ENCODE data around the gene STK4.
A peak's percentile ranks its signal among the peaks of the same experiment; 100 is the strongest.

The STK4 gene

DNA sequence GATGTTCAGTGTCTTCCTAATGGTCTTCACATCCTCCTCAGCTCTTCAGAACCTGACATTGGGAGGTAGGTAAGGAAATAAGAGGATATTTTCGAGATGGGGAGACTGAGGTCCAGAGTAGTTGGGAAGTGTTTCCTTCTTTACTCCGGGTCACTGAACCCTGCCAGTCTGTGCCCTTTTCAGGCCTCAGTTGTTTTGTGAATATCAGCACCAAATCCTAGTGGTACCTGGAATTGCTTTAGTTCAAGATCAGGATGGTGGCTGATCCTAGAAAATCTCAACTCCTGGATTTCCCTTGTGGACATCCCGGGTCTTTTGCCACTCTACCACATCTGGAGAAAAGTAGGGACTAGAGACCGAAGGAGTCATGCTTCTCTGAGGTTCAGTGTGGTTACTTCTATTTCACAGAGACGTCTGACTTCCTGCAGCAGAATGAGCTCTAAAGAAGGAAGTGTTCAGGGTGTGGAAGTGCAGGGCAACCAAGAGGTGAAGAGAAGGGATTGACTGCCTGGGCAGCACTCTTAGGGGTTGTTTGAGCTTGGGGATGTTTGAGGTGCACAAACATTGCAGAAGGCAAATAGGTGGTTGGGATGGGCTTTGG is 995 bp downstream of the STK4 start:
- Histone ChIP-seq H3K4me3 (ENCODE audit: insufficient read length, low read depth) (peak overlapping the region; percentile 94), H3K36me3 (ENCODE audit: insufficient read depth, insufficient read length, low read length) (peaks cover 5% of the 10 kb centered on the region), H3K9me3 (ENCODE audit: insufficient read depth, low read length) (no peaks in the 10 kb centered on the region), H3K9ac (ENCODE audit: insufficient read length, low read depth) (peak overlapping the region; percentile 95), H3K4me1 (ENCODE audit: insufficient read depth, insufficient read length) (peaks cover 2% of the 10 kb centered on the region), H3K27me3 (ENCODE audit: insufficient read depth, insufficient read length) (peaks cover 4% of the 10 kb centered on the region)
- no peak for DNase-seq (ENCODE audit: low read depth, low spot score)
- TF ChIP-seq YY1 (IDR thresholded peaks at IDR 0.05; ENCODE audit: insufficient read depth, insufficient read length) = no peak
- no peak for TF ChIP-seq ZNF274 (IDR thresholded peaks at IDR 0.05; ENCODE audit: low read depth, low read length)
- no peak for TF ChIP-seq SUZ12 (IDR thresholded peaks at IDR 0.05; ENCODE audit: extremely low read depth, insufficient read depth, insufficient read length)

GRCh38 chr20:44969300-44969894 is 3.1 kb downstream of the STK4 start:
- no peak overlapping the region for H3K4me3 ChIP-seq (ENCODE audit: insufficient read length, low read depth)
- H3K4me1 ChIP-seq (ENCODE audit: insufficient read depth, insufficient read length) = peaks cover 2% of the 10 kb centered on the region
- H3K9me3 ChIP-seq (ENCODE audit: insufficient read depth, low read length) = no peaks in the 10 kb centered on the region
- H3K27me3 ChIP-seq (ENCODE audit: insufficient read depth, insufficient read length) = peaks cover 4% of the 10 kb centered on the region
- TF ChIP-seq YY1 (IDR thresholded peaks at IDR 0.05; ENCODE audit: insufficient read depth, insufficient read length) (no peak), SUZ12 (IDR thresholded peaks at IDR 0.05; ENCODE audit: extremely low read depth, insufficient read depth, insufficient read length) (no peak), ZNF274 (IDR thresholded peaks at IDR 0.05; ENCODE audit: low read depth, low read length) (no peak)
- peaks cover 25% of the 10 kb centered on the region for H3K36me3 ChIP-seq (ENCODE audit: insufficient read depth, insufficient read length, low read length)
- no peak overlapping the region for H3K9ac ChIP-seq (ENCODE audit: insufficient read length, low read depth)
- DNase-seq (ENCODE audit: low read depth, low spot score) = no peak

- H3K27me3 ChIP-seq (ENCODE audit: insufficient read depth, insufficient read length) = peaks cover 1% of the 10 kb centered on the region
- TF ChIP-seq ZNF274 (IDR thresholded peaks at IDR 0.05; ENCODE audit: low read depth, low read length) = no peak
- no peak for TF ChIP-seq YY1 (IDR thresholded peaks at IDR 0.05; ENCODE audit: insufficient read depth, insufficient read length)
- no peak for TF ChIP-seq SUZ12 (IDR thresholded peaks at IDR 0.05; ENCODE audit: extremely low read depth, insufficient read depth, insufficient read length)
- H3K36me3 ChIP-seq (ENCODE audit: insufficient read depth, insufficient read length, low read length) = peaks cover 34% of the 10 kb centered on the region
- no peaks in the 10 kb centered on the region for H3K9me3 ChIP-seq (ENCODE audit: insufficient read depth, low read length)
- H3K4me3 ChIP-seq (ENCODE audit: insufficient read length, low read depth) = no peak overlapping the region
- no peak for DNase-seq (ENCODE audit: low read depth, low spot score)
- no peak overlapping the region for H3K9ac ChIP-seq (ENCODE audit: insufficient read length, low read depth)
- peaks cover 2% of the 10 kb centered on the region for H3K4me1 ChIP-seq (ENCODE audit: insufficient read depth, insufficient read length)
Observed at GRCh38 chr20:44970243-44970757, 4.0 kb downstream of the STK4 start.

DNA sequence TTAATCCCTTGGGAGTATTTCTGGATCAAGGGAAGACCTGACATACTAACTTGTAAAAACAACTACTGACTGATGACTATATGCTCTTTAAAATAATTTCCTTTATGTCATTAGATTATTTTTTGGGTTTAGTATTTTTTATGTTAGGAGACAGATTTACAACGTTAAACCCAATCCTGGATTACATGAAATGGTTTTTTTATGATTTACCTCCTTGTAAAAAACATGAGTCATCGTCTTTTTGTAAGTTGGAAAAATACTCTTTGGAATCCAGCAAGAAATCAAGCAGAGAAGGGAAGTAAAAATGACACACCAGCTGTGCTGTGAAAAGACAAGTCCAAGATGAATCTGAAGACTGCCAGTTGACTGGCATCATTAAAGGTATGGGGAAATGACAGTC is 6.7 kb downstream of the STK4 start:
- no peak for DNase-seq (ENCODE audit: low read depth, low spot score)
- Histone ChIP-seq H3K4me1 (ENCODE audit: insufficient read depth, insufficient read length) (no peaks in the 10 kb centered on the region), H3K27me3 (ENCODE audit: insufficient read depth, insufficient read length) (no peaks in the 10 kb centered on the region), H3K36me3 (ENCODE audit: insufficient read depth, insufficient read length, low read length) (peaks cover 55% of the 10 kb centered on the region), H3K9me3 (ENCODE audit: insufficient read depth, low read length) (no peaks in the 10 kb centered on the region), H3K9ac (ENCODE audit: insufficient read length, low read depth) (no peak overlapping the region), H3K4me3 (ENCODE audit: insufficient read length, low read depth) (no peak overlapping the region)
- no peak for TF ChIP-seq YY1 (IDR thresholded peaks at IDR 0.05; ENCODE audit: insufficient read depth, insufficient read length)
- TF ChIP-seq SUZ12 (IDR thresholded peaks at IDR 0.05; ENCODE audit: extremely low read depth, insufficient read depth, insufficient read length) = no peak
- no peak for TF ChIP-seq ZNF274 (IDR thresholded peaks at IDR 0.05; ENCODE audit: low read depth, low read length)

- TF ChIP-seq ZNF274 (IDR thresholded peaks at IDR 0.05; ENCODE audit: low read depth, low read length) (no peak), SUZ12 (IDR thresholded peaks at IDR 0.05; ENCODE audit: extremely low read depth, insufficient read depth, insufficient read length) (no peak), YY1 (IDR thresholded peaks at IDR 0.05; ENCODE audit: insufficient read depth, insufficient read length) (no peak)
- Histone ChIP-seq H3K9me3 (ENCODE audit: insufficient read depth, low read length) (no peaks in the 10 kb centered on the region), H3K27me3 (ENCODE audit: insufficient read depth, insufficient read length) (no peaks in the 10 kb centered on the region), H3K4me1 (ENCODE audit: insufficient read depth, insufficient read length) (no peaks in the 10 kb centered on the region), H3K36me3 (ENCODE audit: insufficient read depth, insufficient read length, low read length) (peaks cover 85% of the 10 kb centered on the region), H3K9ac (ENCODE audit: insufficient read length, low read depth) (no peak overlapping the region), H3K4me3 (ENCODE audit: insufficient read length, low read depth) (no peak overlapping the region)
- DNase-seq (ENCODE audit: low read depth, low spot score) = no peak
Observed at GRCh38 chr20:44976698-44977097, 10.4 kb downstream of the STK4 start.

DNA sequence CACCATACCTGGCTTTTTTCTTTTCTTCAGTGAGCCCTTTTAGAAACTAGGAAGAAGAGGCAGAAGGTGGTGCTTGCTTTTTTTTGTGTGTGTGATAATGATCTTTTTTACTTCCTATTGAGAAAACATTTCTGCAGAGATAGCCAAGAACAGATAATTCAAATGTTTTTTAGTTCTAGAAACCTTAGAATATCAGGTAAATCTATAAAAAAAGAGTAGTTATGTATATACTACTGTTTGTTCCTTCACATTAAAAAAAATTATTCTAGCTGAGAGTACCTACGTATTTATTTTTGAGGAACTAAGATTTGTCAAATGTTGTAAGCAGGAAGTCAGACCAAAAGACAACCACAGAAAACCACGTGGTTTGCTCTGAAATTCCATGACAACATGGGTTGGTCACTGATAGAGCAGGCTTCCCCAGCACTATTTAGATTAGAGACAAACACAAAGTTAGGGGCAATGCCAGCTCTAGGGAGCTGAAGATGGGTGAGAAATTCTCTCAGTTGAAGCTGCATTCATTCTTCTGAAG is 12.8 kb downstream of the STK4 start:
- Histone ChIP-seq H3K36me3 (ENCODE audit: insufficient read depth, insufficient read length, low read length) (peaks cover 82% of the 10 kb centered on the region), H3K9ac (ENCODE audit: insufficient read length, low read depth) (no peak overlapping the region), H3K27me3 (ENCODE audit: insufficient read depth, insufficient read length) (no peaks in the 10 kb centered on the region), H3K4me1 (ENCODE audit: insufficient read depth, insufficient read length) (no peaks in the 10 kb centered on the region), H3K4me3 (ENCODE audit: insufficient read length, low read depth) (no peak overlapping the region), H3K9me3 (ENCODE audit: insufficient read depth, low read length) (no peaks in the 10 kb centered on the region)
- TF ChIP-seq ZNF274 (IDR thresholded peaks at IDR 0.05; ENCODE audit: low read depth, low read length) (no peak), SUZ12 (IDR thresholded peaks at IDR 0.05; ENCODE audit: extremely low read depth, insufficient read depth, insufficient read length) (no peak), YY1 (IDR thresholded peaks at IDR 0.05; ENCODE audit: insufficient read depth, insufficient read length) (no peak)
- no peak for DNase-seq (ENCODE audit: low read depth, low spot score)

DNA sequence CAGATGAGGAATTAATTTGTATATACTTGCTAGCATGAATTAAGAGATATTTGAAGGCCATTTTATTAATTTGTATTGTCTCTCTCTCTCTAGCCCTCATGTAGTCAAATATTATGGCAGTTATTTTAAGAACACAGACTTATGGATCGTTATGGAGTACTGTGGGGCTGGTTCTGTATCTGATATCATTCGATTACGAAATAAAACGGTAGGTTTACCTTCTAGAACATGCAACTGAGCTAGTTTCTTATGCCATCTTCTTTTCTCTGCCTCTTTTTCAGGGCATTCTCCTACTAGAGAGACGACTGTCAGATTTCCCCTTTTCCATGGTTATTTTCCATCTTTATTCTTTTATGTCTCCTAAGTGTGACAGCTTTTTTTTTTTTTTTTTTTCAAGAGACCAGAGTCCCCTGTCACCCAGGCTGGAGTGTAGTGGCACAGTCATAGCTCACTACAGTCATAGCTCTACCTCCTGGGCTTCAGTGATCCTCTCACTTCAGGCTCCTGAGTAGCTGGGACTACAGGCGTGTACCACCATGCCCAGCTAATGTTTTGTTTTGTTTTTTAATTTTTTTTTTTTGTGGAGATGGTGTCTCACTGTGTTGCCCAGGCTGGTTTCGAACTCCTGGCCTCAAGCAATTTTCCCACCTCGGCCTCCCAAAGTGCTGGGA is 15.6 kb downstream of the STK4 start:
- H3K36me3 ChIP-seq (ENCODE audit: insufficient read depth, insufficient read length, low read length) = peaks cover 77% of the 10 kb centered on the region
- DNase-seq (ENCODE audit: low read depth, low spot score) = no peak
- TF ChIP-seq YY1 (IDR thresholded peaks at IDR 0.05; ENCODE audit: insufficient read depth, insufficient read length) = no peak
- TF ChIP-seq ZNF274 (IDR thresholded peaks at IDR 0.05; ENCODE audit: low read depth, low read length) = no peak
- TF ChIP-seq SUZ12 (IDR thresholded peaks at IDR 0.05; ENCODE audit: extremely low read depth, insufficient read depth, insufficient read length) = no peak

More for the DNA sequence above, 15.6 kb downstream of the STK4 start:
- Histone ChIP-seq H3K9ac (ENCODE audit: insufficient read length, low read depth) (no peak overlapping the region), H3K4me1 (ENCODE audit: insufficient read depth, insufficient read length) (no peaks in the 10 kb centered on the region), H3K4me3 (ENCODE audit: insufficient read length, low read depth) (no peak overlapping the region), H3K9me3 (ENCODE audit: insufficient read depth, low read length) (no peaks in the 10 kb centered on the region), H3K27me3 (ENCODE audit: insufficient read depth, insufficient read length) (no peaks in the 10 kb centered on the region)

Data from NT2/D1 (cell line).